Testis (tissue), 3 donors: ENCODE results near the gene TCF7. TPM values are rescaled to one million over a fixed set of nuclear protein-coding genes. Genes with fewer than 3 reads are reported as not detected.

Experiments used
- DNase-seq: peaks from one replicate; pipeline ENCODE4 v3.0.0-alpha.2; 2019
- H3K27ac ChIP-seq, 2 donors: fragments of 200-600 bp; sonication (generic); one replicate each; pipeline ENCODE4 v1.5.1; 2019
- H3K27me3 ChIP-seq: fragments of 200-600 bp; sonication (generic); one replicate; pipeline ENCODE4 v1.5.1; 2019
- H3K36me3 ChIP-seq: fragments of 200-600 bp; sonication (generic); one replicate; pipeline ENCODE4 v1.5.1; 2017; ENCODE audit warnings: low read depth; ENCODE audit errors: missing control alignments
- H3K4me1 ChIP-seq: fragments of 200-600 bp; sonication (generic); one replicate; pipeline ENCODE4 v1.5.1; 2019
- H3K4me3 ChIP-seq, 2 donors: fragments of 200-600 bp; sonication (generic); one replicate each; pipeline ENCODE4 v1.5.1; 2017 to 2019
- H3K9me3 ChIP-seq: fragments of 200-600 bp; sonication (generic); one replicate; pipeline ENCODE4 v1.5.1; 2017
- CTCF ChIP-seq, 3 experiments: fragments of 450-650 bp in 2 of 3; fragments of 200-600 bp in 1 of 3; sonication (generic) in 1 of 3; IDR thresholded peaks; one replicate each; pipeline ENCODE4 v1.5.1; 2016 to 2019; ENCODE audit warnings: antibody characterized with exemption in 3 of 3, mild to moderate bottlenecking in 2 of 3, moderate library complexity in 1 of 3
- POLR2A ChIP-seq: fragments of 450-650 bp; IDR thresholded peaks from one replicate; pipeline ENCODE4 v1.6.1; 2017; ENCODE audit warnings: antibody characterized with exemption, mild to moderate bottlenecking, moderate library complexity
- WGBS, 2 donors: methylation state at CpG; one replicate each; pipeline ENCODE4 v1.1.5; 2018; 5-methylcytosine and 5-hydroxymethylcytosine counted together
- intact Hi-C: fragments of 100-400 bp; cut with DNase I; formaldehyde crosslinking; loops from one replicate; pipeline ENCODE4 v1.15.1; 2023; ENCODE audit warnings: low total_unique reads
- polyA plus RNA-seq: library from polyadenylated mRNA; stranded (reverse); fragments of 350-450 nt; fragmentation: Illumina TruSeq; extraction: RNeasy Lipid Tissue Mini Kit (QIAGEN cat#74804); gene quantifications from one replicate; pipeline ENCODE4 v1.2.3, GENCODE V29; 2014; ENCODE audit warnings: low read depth, low replicate concordance; ENCODE audit not compliant: insufficient read depth
- total RNA-seq, 2 donors: library from RNA; depleted of rRNA; stranded (reverse); fragments of >200 nt; gene quantifications; one replicate each; pipeline ENCODE4 v1.2.3, GENCODE V29; 2016

TCF7 gene
- total and polyA plus RNA-seq, 3 donors from 2014 or later, result 9.9 to 16.1 (median 15.2) TPM

- H3K36me3 ChIP-seq, result no peaks in the 10 kb centered on the region
- H3K4me3 ChIP-seq, result no peak overlapping the region
- no peaks in the 10 kb centered on the region for H3K9me3 ChIP-seq
- WGBS, 2 donors, result 88 to 94% methylated on average over 3 to 8 of the region's 8 CpGs
- H3K4me1 ChIP-seq, result peaks cover 15% of the 10 kb centered on the region
- intact Hi-C loops, result no loop called here
- peak overlapping the region in 1 of 2 donors; percentile 14 for H3K27ac ChIP-seq
- TF ChIP-seq POLR2A (no peak), CTCF (IDR thresholded peaks at IDR 0.05) (no peak)
- H3K27me3 ChIP-seq, result no peaks in the 10 kb centered on the region
- no peak for DNase-seq
These were observed 10.0 kb downstream of the TCF7 start for GRCh38 chr5:134124289-134125038.

DNA sequence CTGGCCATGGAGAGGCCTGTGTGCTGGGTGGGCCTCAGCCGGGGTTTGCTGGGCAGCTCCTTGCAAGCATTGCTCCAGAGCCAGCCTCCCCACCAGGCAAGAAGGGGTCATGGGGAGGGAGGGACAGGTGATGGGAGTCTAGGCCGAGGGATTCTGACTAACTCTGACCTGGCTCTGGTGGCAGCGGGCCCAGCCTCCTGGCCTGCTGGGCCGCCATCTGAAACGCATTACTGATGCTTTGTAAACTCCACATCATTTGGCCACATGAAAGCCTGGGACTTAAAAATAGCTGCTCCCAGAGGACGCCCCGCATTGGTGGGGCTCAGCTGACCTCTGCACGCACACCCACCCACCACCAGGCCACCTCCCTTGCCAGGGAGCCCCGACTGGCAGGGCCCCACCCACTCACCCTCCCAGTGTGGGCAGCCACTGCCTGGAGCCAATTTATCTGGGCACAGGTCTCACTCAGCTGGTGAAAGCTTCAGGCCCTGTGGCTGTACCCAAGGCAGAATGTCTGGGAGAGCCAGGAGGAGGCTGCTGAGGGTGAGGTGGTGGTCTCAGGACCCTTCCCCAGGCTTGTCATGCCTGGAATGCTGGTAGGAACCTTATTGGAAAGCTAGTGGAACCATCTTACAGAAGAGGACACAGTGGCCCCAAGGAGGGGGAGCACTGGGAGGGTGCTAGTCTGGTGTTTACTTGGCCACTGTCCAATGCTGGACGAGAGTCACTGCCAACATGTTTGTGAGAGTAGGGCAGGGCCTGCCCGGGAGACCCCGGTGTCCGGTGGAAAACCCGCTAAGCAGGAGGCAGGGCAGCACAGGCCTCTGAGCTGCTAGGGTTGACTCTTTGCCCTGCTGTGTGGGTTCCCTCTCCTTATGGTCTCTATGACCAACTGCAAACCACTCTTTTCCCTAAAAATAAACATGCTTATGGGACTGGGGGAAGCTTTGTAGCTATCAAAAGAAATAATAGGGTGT is 10.8 kb downstream of the TCF7 start:
- intact Hi-C loops, result no loop called here
- Histone ChIP-seq H3K9me3 (no peaks in the 10 kb centered on the region), H3K4me3 (no peak overlapping the region), H3K36me3 (no peaks in the 10 kb centered on the region), H3K4me1 (peaks cover 15% of the 10 kb centered on the region), H3K27me3 (no peaks in the 10 kb centered on the region), H3K27ac (peak overlapping the region in 1 of 2 donors; percentile 72)
- no peak for TF ChIP-seq CTCF (IDR thresholded peaks at IDR 0.05)
- WGBS, 2 donors, result 53 to 62% methylated on average over 13 to 14 of the region's 14 CpGs
- peak; percentile 34 for DNase-seq

DNA sequence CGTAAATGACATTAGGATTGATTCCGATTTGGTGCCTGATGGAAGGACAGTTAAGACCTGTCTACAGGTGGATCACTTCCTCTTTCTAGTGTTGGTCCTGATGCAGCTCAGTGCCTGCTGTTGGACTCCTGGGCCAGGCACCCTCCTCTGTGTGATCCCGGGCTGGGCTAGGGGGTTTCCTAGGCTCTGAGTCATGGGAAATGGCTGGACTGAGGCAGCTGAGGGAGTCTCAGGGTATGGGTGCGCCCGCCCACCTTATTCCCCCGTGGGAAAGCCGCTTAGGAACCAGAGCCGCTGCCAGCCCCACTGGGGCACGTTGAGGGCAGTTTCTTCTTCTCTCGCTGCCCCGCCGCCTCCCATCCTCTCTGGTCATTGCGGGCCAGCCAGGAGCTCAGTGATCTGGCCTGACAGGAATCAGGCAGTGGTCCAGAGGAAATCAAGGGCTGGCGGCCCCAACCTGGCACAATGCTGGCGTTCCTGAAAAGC is 12.9 kb downstream of the TCF7 start:
- H3K4me1 ChIP-seq, result peaks cover 15% of the 10 kb centered on the region
- no peaks in the 10 kb centered on the region for H3K27me3 ChIP-seq
- 81 to 87% methylated on average over 9 to 15 of the region's 15 CpGs for WGBS, 2 donors
- no peaks in the 10 kb centered on the region for H3K9me3 ChIP-seq
- intact Hi-C loops, result no loop called here
- H3K27ac ChIP-seq, result no peak overlapping the region
- H3K36me3 ChIP-seq, result no peaks in the 10 kb centered on the region
- DNase-seq, result no peak
- no peak overlapping the region for H3K4me3 ChIP-seq
- TF ChIP-seq CTCF (IDR thresholded peaks at IDR 0.05), result no peak
- TF ChIP-seq POLR2A, result no peak

DNA sequence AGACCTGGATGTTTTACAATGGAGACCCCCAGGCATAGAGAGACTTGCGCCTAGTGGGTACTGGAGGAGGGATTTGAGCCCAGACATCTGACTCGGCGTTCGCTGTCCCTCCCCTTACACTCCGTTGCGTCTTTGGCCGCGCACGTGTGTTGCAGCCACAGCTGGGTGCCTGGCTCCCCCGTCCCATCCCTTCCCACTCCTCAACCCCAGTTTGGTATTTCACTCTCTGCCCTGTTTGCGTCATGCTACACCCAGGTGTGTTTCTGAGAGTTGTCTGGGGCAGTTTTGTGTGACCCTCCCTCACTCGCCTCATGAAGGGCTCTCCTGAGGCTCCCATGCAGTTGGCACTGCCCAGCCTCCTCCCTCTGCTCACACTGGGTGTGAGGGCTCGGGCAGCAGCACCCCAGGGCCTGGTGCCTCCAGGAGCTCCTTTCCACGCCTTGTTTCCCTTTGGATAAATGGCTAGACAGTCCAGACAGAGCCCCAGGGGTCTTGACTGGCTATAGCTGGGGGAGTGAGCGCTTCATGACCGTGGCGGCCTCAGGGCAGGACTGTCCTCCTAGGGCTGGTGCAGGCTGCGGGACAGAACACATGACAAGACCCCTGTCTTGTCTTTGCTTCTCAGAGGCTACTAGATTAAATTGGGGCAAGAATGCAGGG is 13.6 kb downstream of the TCF7 start:
- DNase-seq, result no peak
- TF ChIP-seq POLR2A (no peak), CTCF (IDR thresholded peaks at IDR 0.05) (no peak)
- Histone ChIP-seq H3K27me3 (no peaks in the 10 kb centered on the region), H3K4me3 (no peak overlapping the region), H3K27ac (no peak overlapping the region), H3K9me3 (no peaks in the 10 kb centered on the region), H3K4me1 (peaks cover 15% of the 10 kb centered on the region), H3K36me3 (no peaks in the 10 kb centered on the region)
- 86 to 88% methylated on average over 17 to 18 of the region's 18 CpGs for WGBS, 2 donors
- intact Hi-C loops, result no loop called here
